SK-N-SH (cell line): Measurements from ENCODE around the gene FECH.

Source experiments
- CTCF ChIP-seq: fragments of 200-600 bp; sonication (generic); IDR thresholded peaks from 2 replicates; pipeline ENCODE4 v1.6.1; 2017; ENCODE audit warnings: antibody characterized with exemption, mild to moderate bottlenecking, moderate library complexity
- EP300 ChIP-seq, 2 experiments: IDR thresholded peaks; 2 replicates each; pipeline versions ENCODE4 v1.4.0 to v1.6.1; 2012; ENCODE audit warnings: borderline replicate concordance in 1 of 2, low read depth in 1 of 2, low read length in 1 of 2
- EZH2phosphoT487 ChIP-seq: fragments of 200-600 bp; sonication (generic); IDR thresholded peaks from 2 replicates; pipeline ENCODE4 v1.6.1; 2017; ENCODE audit warnings: low read depth, mixed run types, mild to moderate bottlenecking, antibody characterized with exemption, moderate library complexity, borderline replicate concordance
- GATA2 ChIP-seq: sonication (generic); formaldehyde crosslinking; IDR thresholded peaks from 2 replicates; pipeline ENCODE4 v1.5.0; 2020; ENCODE audit warnings: mild to moderate bottlenecking, missing genetic modification reagents
- IRF3 ChIP-seq: fragments of 150-350 bp; IDR thresholded peaks from 2 replicates; pipeline ENCODE4 v1.6.1; 2016; ENCODE audit warnings: mild to moderate bottlenecking, low read depth, low read length
- MAX ChIP-seq: IDR thresholded peaks from 2 replicates; pipeline ENCODE4 v1.4.0; 2012; ENCODE audit warnings: low read depth
- POLR2AphosphoS5 ChIP-seq: IDR thresholded peaks from 2 replicates; pipeline ENCODE4 v1.6.1; 2012; ENCODE audit warnings: low read depth, low read length
- RFX5 ChIP-seq: IDR thresholded peaks from 2 replicates; pipeline ENCODE4 v1.6.1; 2012; ENCODE audit warnings: mild to moderate bottlenecking, improper control_type of control experiment, low read length
- SIN3A ChIP-seq: IDR thresholded peaks from 2 replicates; pipeline ENCODE4 v1.6.1; 2012; ENCODE audit warnings: low read depth, mild to moderate bottlenecking, low read length, moderate library complexity, borderline replicate concordance
- TAF1 ChIP-seq: IDR thresholded peaks from 2 replicates; pipeline ENCODE4 v1.6.1; 2012; ENCODE audit warnings: low read depth, mild to moderate bottlenecking, low read length, moderate library complexity, borderline replicate concordance
- ZBTB33 ChIP-seq: IDR thresholded peaks from 2 replicates; pipeline ENCODE4 v1.4.0; 2012; ENCODE audit warnings: low read depth, borderline replicate concordance

- TF ChIP-seq CTCF (no peak), POLR2AphosphoS5 (no peak), EZH2phosphoT487 (no peak), IRF3 (no peak), SIN3A (no peak), TAF1 (no peak), ZBTB33 (no peak), MAX (no peak), RFX5 (no peak), GATA2 (CRISPR knock-in tag) (no peak), EP300 (IDR thresholded peaks at IDR 0.05; ENCODE audit: borderline replicate concordance in 1 of 2, low read depth in 1 of 2, low read length in 1 of 2) (no peak)
Observed at GRCh38 chr18:57595347-57595746, 8.8 kb upstream of the FECH start.
